HT-29 (cell line): ENCODE data around the gene ORMDL2. TPM values are rescaled to one million over a fixed set of nuclear protein-coding genes. Genes with fewer than 3 reads are reported as not detected.
"Not testable (repeated sequence)": the region's sequence is repeated elsewhere in the genome, so short reads cannot be mapped to it uniquely, and the experiment has no call there.

ENCODE experiments used
- DNase-seq: peaks from one replicate; pipeline ENCODE4 v3.0.0-alpha.2; 2015; ENCODE audit warnings: low spot score
- total RNA-seq: library from RNA; depleted of rRNA; stranded (reverse); fragments of >200 nt; shearing (Covaris generic); gene quantifications from 2 replicates; pipeline ENCODE4 v1.2.3, GENCODE V29; 2014

ORMDL2 gene
- total RNA-seq, 1 experiment from 2014 or later = 35.1 TPM

- no peak for DNase-seq
Measured at GRCh38 chr12:55828357-55828756, 10.5 kb downstream of the ORMDL2 start.

- DNase-seq = no peak
Measured at GRCh38 chr12:55829967-55830600, 12.2 kb downstream of the ORMDL2 start.

GRCh38 chr12:55830601-55831446 lies 13.0 kb downstream of the ORMDL2 start:
- DNase-seq = peak; percentile 43

GRCh38 chr12:55831447-55831815 lies 13.6 kb downstream of the ORMDL2 start:
- DNase-seq = no peak

- DNase-seq = no peak
Measured at GRCh38 chr12:55833056-55833455, 15.2 kb downstream of the ORMDL2 start.

GRCh38 chr12:55834400-55834799 lies 16.6 kb downstream of the ORMDL2 start:
- DNase-seq = not testable (repeated sequence)

- DNase-seq = no peak
Measured at GRCh38 chr12:55838361-55838760, 20.5 kb downstream of the ORMDL2 start.

GRCh38 chr12:55839345-55840140 lies 21.7 kb downstream of the ORMDL2 start:
- DNase-seq = no peak

GRCh38 chr12:55840581-55841351 lies 22.9 kb downstream of the ORMDL2 start:
- no peak for DNase-seq

GRCh38 chr12:55842681-55843429 lies 25.0 kb downstream of the ORMDL2 start, which contains the start of gene MMP19:
Gene MMP19 (minus strand): TSS chr12:55842936. CDS start chr12:55842830, 106 bp downstream.
- peak; percentile 45 for DNase-seq

- no peak for DNase-seq
Measured at GRCh38 chr12:55843431-55843830, 25.6 kb downstream of the ORMDL2 start.

GRCh38 chr12:55844961-55845360 lies 27.1 kb downstream of the ORMDL2 start:
- no peak for DNase-seq

- no peak for DNase-seq
Measured at GRCh38 chr12:55845361-55845760, 27.5 kb downstream of the ORMDL2 start.

- no peak for DNase-seq
Measured at GRCh38 chr12:55845785-55846496, 28.1 kb downstream of the ORMDL2 start.

- no peak for DNase-seq
Measured at GRCh38 chr12:55847033-55847432, 29.2 kb downstream of the ORMDL2 start.

- no peak for DNase-seq
Measured at GRCh38 chr12:55847603-55848291, 29.9 kb downstream of the ORMDL2 start.

GRCh38 chr12:55849616-55850343 lies 31.9 kb downstream of the ORMDL2 start:
- no peak for DNase-seq

- DNase-seq = no peak
Measured at GRCh38 chr12:55850401-55850800, 32.6 kb downstream of the ORMDL2 start.

- DNase-seq = no peak
Measured at GRCh38 chr12:55850893-55851292, 33.1 kb downstream of the ORMDL2 start.
